ENCODE data around the gene CTCFL.

DNA sequence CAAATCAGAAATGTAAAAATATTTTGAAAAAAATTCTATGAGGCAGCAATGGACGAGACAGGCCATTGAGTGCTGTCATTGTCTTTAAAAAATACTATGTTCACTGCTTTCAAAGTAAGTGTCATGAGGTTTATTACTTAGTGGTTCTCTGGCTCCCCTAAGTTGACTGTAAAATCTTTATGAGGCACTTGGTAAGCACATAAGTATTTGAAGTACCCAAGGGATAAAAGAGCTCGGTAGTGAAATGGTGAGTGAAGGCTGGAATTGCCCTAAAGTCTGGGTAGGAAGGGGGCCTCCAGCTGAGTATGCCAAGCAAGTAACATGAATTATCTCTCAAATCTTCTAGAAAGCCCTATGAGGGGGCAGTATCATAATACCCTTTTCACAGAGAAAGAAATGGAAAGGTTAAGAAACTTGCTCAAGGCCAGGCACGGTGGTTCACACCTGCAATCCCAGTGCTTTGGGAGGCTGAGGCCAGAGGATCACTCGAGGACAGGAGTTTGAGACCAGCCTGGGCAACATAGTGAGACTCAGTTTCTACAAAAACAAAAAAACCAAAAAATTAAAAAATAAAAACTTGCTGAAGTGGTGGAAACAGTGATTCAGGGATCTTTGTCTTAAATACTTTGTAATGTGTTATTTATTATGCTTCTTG, 5.5 kb upstream of the CTCFL start:
- TF ChIP-seq CTCF (IDR thresholded peaks at IDR 0.05) (no peak), POLR2AphosphoS5 (IDR thresholded peaks at IDR 0.05) (no peak), EP300 (IDR thresholded peaks at IDR 0.05) (no peak)
